LNCAP (cell line): ENCODE results near the gene SPA17.

ENCODE experiments used
- CTCF ChIP-seq: fragments of 450-650 bp; IDR thresholded peaks from 2 replicates; pipeline ENCODE4 v1.5.1; 2017; ENCODE audit warnings: mild to moderate bottlenecking

Gene SPA17

GRCh38 chr11:124725719-124726105, 52.0 kb downstream of the SPA17 start:
- TF ChIP-seq CTCF = no peak

GRCh38 chr11:124727474-124727873, 53.8 kb downstream of the SPA17 start:
- no peak for TF ChIP-seq CTCF

- TF ChIP-seq CTCF = no peak
Measured at GRCh38 chr11:124728134-124728533, 54.4 kb downstream of the SPA17 start.

- TF ChIP-seq CTCF = no peak
Measured at GRCh38 chr11:124729571-124729970, 55.9 kb downstream of the SPA17 start.

- no peak for TF ChIP-seq CTCF
Measured at GRCh38 chr11:124732230-124732629, 58.5 kb downstream of the SPA17 start.

- no peak for TF ChIP-seq CTCF
Measured at GRCh38 chr11:124736736-124737135, 63.0 kb downstream of the SPA17 start.

GRCh38 chr11:124737638-124738305, 64.1 kb downstream of the SPA17 start:
- no peak for TF ChIP-seq CTCF
